K562 (cell line): ENCODE measurements around the gene DDR1. TPM values are rescaled to one million over a fixed set of nuclear protein-coding genes. Genes with fewer than 3 reads are reported as not detected.

Experiments
- ATF1 ChIP-seq, 2 experiments: fragments of 450-650 bp in 1 of 2; IDR thresholded peaks; 2 replicates each; pipeline ENCODE4 v1.6.1; 2016; ENCODE audit warnings: missing compliant biosample characterization in 1 of 2, missing genetic modification characterization in 1 of 2
- CBFA2T3 ChIP-seq: fragments of 450-650 bp; IDR thresholded peaks from 2 replicates; pipeline ENCODE4 v1.6.1; 2017
- ERF ChIP-seq: fragments of 450-650 bp; formaldehyde crosslinking; IDR thresholded peaks from 2 replicates; pipeline ENCODE4 v1.4.0; 2020; ENCODE audit warnings: mild to moderate bottlenecking, mixed read lengths
- ETV5 ChIP-seq: sonication (generic); formaldehyde crosslinking; IDR thresholded peaks from 2 replicates; pipeline ENCODE4 v1.4.0; 2020; ENCODE audit warnings: low read depth, mild to moderate bottlenecking, missing genetic modification reagents
- KLF13 ChIP-seq: fragments of 450-650 bp; IDR thresholded peaks from 2 replicates; pipeline ENCODE4 v1.6.1; 2016; ENCODE audit warnings: missing genetic modification characterization, low read depth, mild to moderate bottlenecking, missing compliant biosample characterization, moderate library complexity, borderline replicate concordance
- MAX ChIP-seq: sonication (generic); formaldehyde crosslinking; IDR thresholded peaks from 2 replicates; pipeline ENCODE4 v1.9.0; 2022; ENCODE audit warnings: mild to moderate bottlenecking, missing genetic modification reagents
- NCOA1 ChIP-seq: fragments of 450-650 bp; IDR thresholded peaks from 2 replicates; pipeline ENCODE4 v1.6.1; 2016; ENCODE audit warnings: low read depth
- PHF21A ChIP-seq: fragments of 450-650 bp; IDR thresholded peaks from 2 replicates; pipeline ENCODE4 v1.6.1; 2017; ENCODE audit warnings: low read depth, borderline replicate concordance
- RAD51 ChIP-seq: fragments of 450-650 bp; IDR thresholded peaks from 2 replicates; pipeline ENCODE4 v1.7.1; 2016; ENCODE audit warnings: low read depth, mild to moderate bottlenecking, borderline replicate concordance
- RBBP5 ChIP-seq: fragments of 200-600 bp; sonication (generic); IDR thresholded peaks from 2 replicates; pipeline ENCODE4 v1.6.1; 2012; ENCODE audit warnings: borderline replicate concordance, mild to moderate bottlenecking, low read length, control low read depth, inconsistent platforms; ENCODE audit not compliant: insufficient read depth, poor library complexity, severe bottlenecking
- RBM34 ChIP-seq: fragments of 200-400 bp; formaldehyde crosslinking; IDR thresholded peaks from 2 replicates; pipeline ENCODE4 v1.6.1; 2018; ENCODE audit warnings: low read length, borderline replicate concordance; ENCODE audit not compliant: insufficient read depth
- REST ChIP-seq, 2 experiments: fragments of 450-650 bp; formaldehyde crosslinking in 1 of 2; IDR thresholded peaks; 2 replicates each; pipeline versions ENCODE4 v1.4.0 to v1.6.1; 2014 to 2020; ENCODE audit warnings: mild to moderate bottlenecking in 2 of 2, borderline replicate concordance in 1 of 2, low read depth in 1 of 2
- RNF2 ChIP-seq: sonication (generic); IDR thresholded peaks from 2 replicates; pipeline ENCODE4 v1.6.1; 2016
- SRSF1 ChIP-seq: fragments of 200-400 bp; formaldehyde crosslinking; IDR thresholded peaks from 2 replicates; pipeline ENCODE4 v1.6.1; 2017; ENCODE audit warnings: mild to moderate bottlenecking, low read depth, low read length, moderate library complexity
- TBL1XR1 ChIP-seq, 2 experiments: IDR thresholded peaks; 2 replicates each; pipeline ENCODE4 v1.6.1; 2012; ENCODE audit warnings: improper control_type of control experiment in 2 of 2, low read length in 2 of 2, mild to moderate bottlenecking in 1 of 2
- XRCC4 ChIP-seq: IDR thresholded peaks from one replicate; pipeline ENCODE4 v1.6.1; 2011; ENCODE audit not compliant: insufficient read depth, insufficient read length; ENCODE audit errors: extremely low read depth
- ZNF584 ChIP-seq: fragments of 200-800 bp; sonication (Bioruptor generic); IDR thresholded peaks from 2 replicates; pipeline ENCODE4 v1.6.1; 2016; ENCODE audit warnings: low read depth, mild to moderate bottlenecking, missing genetic modification characterization, missing compliant biosample characterization
- polyA plus RNA-seq, 8 experiments: library from polyadenylated mRNA; depleted of rRNA in 4 of 8; stranded (reverse) in 5 of 8; unstranded in 3 of 8; fragments of >200 nt; fragmentation: Nextera tagmentation in 2 of 8; fragmentation: Illumina TruSeq in 1 of 8; extraction: Ambion mirVana in 2 of 8; extraction: Trizol in 1 of 8; gene quantifications; 2 replicates each; pipeline versions ENCODE4 v1.2.1 to v1.2.3, GENCODE V29; 2011 to 2014; ENCODE audit warnings: inconsistent platforms in 1 of 8, missing spikeins in 1 of 8
- total RNA-seq, 7 experiments: library from RNA; depleted of rRNA in 6 of 7; stranded (reverse); fragments of >200 nt in 6 of 7; fragmentation: Illumina TruSeq in 2 of 7; extraction: Trizol in 2 of 7; gene quantifications; 2 replicates each; pipeline versions ENCODE4 v1.2.1 to v1.2.3, GENCODE V29; 2011 to 2021; ENCODE audit warnings: low replicate concordance in 1 of 7
- TF ChIP-seq, protein P1 (sequence below): sonication (generic); formaldehyde crosslinking; IDR thresholded peaks from 2 replicates; pipeline ENCODE4 v1.8.0; 2023; ENCODE audit warnings: mild to moderate bottlenecking, missing genetic modification reagents

The DDR1 gene
- total and polyA plus RNA-seq, 9 of the 15 experiments (the other 6 are each of a cell fraction or from before 2014, with no cell fraction given): 1.4 to 44.6 (median 12.2) TPM

GRCh38 chr6:30841644-30842504 lies 42.4 kb upstream of the DDR1 start (continued):
- no peak for TF ChIP-seq RAD51
- TF ChIP-seq RNF2: no peak
- TF ChIP-seq ATF1 (CRISPR knock-in tag; IDR thresholded peaks at IDR 0.05): no peak
- TF ChIP-seq ATF1 (tag; IDR thresholded peaks at IDR 0.05): no peak
- no peak for TF ChIP-seq ETV5
- TF ChIP-seq RBBP5: no peak
- no peak for TF ChIP-seq ERF
- TF ChIP-seq XRCC4: no peak
- TF ChIP-seq, protein P1, sequence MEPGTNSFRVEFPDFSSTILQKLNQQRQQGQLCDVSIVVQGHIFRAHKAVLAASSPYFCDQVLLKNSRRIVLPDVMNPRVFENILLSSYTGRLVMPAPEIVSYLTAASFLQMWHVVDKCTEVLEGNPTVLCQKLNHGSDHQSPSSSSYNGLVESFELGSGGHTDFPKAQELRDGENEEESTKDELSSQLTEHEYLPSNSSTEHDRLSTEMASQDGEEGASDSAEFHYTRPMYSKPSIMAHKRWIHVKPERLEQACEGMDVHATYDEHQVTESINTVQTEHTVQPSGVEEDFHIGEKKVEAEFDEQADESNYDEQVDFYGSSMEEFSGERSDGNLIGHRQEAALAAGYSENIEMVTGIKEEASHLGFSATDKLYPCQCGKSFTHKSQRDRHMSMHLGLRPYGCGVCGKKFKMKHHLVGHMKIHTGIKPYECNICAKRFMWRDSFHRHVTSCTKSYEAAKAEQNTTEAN (CRISPR knock-in tag): no peak
- TF ChIP-seq ZNF584 (CRISPR knock-in tag): no peak
- TF ChIP-seq RBM34: no peak
- peak; percentile 51 for TF ChIP-seq CBFA2T3
- TF ChIP-seq TBL1XR1 (IDR thresholded peaks at IDR 0.05; ENCODE audit: low read length in 2 of 2): no peak
- TF ChIP-seq REST (IDR thresholded peaks at IDR 0.05; ENCODE audit: borderline replicate concordance): peak; percentile 97
- no peak for TF ChIP-seq REST (CRISPR knock-in tag; IDR thresholded peaks at IDR 0.05; ENCODE audit: low read depth)
- no peak for TF ChIP-seq SRSF1
- TF ChIP-seq NCOA1: peak; percentile 55; the same call in 1 of the 2 replicates
- no peak for TF ChIP-seq KLF13 (tag)
- no peak for TF ChIP-seq PHF21A
- TF ChIP-seq MAX (CRISPR knock-in tag): no peak
